ENCODE data around the gene NPM1. TPM values are rescaled to one million over a fixed set of nuclear protein-coding genes. Genes with fewer than 3 reads are reported as not detected.
A peak's percentile ranks its signal among the peaks of the same experiment; 100 is the strongest.
"Not testable (repeated sequence)": the region's sequence is repeated elsewhere in the genome, so short reads cannot be mapped to it uniquely, and the experiment has no call there.

The NPM1 gene
- total RNA-seq, 4 donors from 2014 or later: 435 to 1,440 (median 518) TPM

GRCh38 chr5:171388816-171389168 lies 1.1 kb downstream of the NPM1 start:
- intact Hi-C loops (cut with DNase I; ENCODE audit: low total_unique reads): no loop called here
- TF ChIP-seq POLR2A (IDR thresholded peaks at IDR 0.05): no peak
- no peak for TF ChIP-seq CTCF (IDR thresholded peaks at IDR 0.05)
- 3% methylated on average over 14 of the region's 14 CpGs for WGBS, 2 donors
- DNase-seq (ENCODE audit: low spot score in 2 of 2): no peak
- peak overlapping the region; percentile 76 for H3K4me3 ChIP-seq (ENCODE audit: low read depth, poor library complexity, severe bottlenecking)

- TF ChIP-seq POLR2A (IDR thresholded peaks at IDR 0.05): no peak
- TF ChIP-seq CTCF (IDR thresholded peaks at IDR 0.05): no peak
- intact Hi-C loops (cut with DNase I; ENCODE audit: low total_unique reads): no loop called here
- no peak for DNase-seq (ENCODE audit: low spot score in 2 of 2)
- 62 to 63% methylated on average over 8 of the region's 8 CpGs for WGBS, 2 donors
- H3K4me3 ChIP-seq (ENCODE audit: low read depth, poor library complexity, severe bottlenecking): no peak overlapping the region
Observed at GRCh38 chr5:171390883-171391677, 3.4 kb downstream of the NPM1 start.

- WGBS, 2 donors: 78 to 87% methylated on average over 14 of the region's 14 CpGs
- DNase-seq (ENCODE audit: low spot score in 2 of 2): no peak
- no peak overlapping the region for H3K4me3 ChIP-seq (ENCODE audit: low read depth, poor library complexity, severe bottlenecking)
- no peak for TF ChIP-seq CTCF (IDR thresholded peaks at IDR 0.05)
- no peak for TF ChIP-seq POLR2A (IDR thresholded peaks at IDR 0.05)
- intact Hi-C loops (cut with DNase I; ENCODE audit: low total_unique reads): no loop called here
Observed at GRCh38 chr5:171391996-171392577, 4.4 kb downstream of the NPM1 start.

GRCh38 chr5:171392585-171393159 lies 5.0 kb downstream of the NPM1 start:
- no peak for TF ChIP-seq POLR2A (IDR thresholded peaks at IDR 0.05)
- TF ChIP-seq CTCF (IDR thresholded peaks at IDR 0.05): no peak
- H3K4me3 ChIP-seq (ENCODE audit: low read depth, poor library complexity, severe bottlenecking): no peak overlapping the region
- no peak for DNase-seq (ENCODE audit: low spot score in 2 of 2)
- intact Hi-C loops (cut with DNase I; ENCODE audit: low total_unique reads): no loop called here
- 93% methylated on average over 4 of the region's 4 CpGs for whole genome bisulfite sequencing, 2 donors

GRCh38 chr5:171395042-171395441 lies 7.4 kb downstream of the NPM1 start:
- 94 to 95% methylated on average over 7 of the region's 7 CpGs for WGBS, 2 donors
- H3K4me3 ChIP-seq (ENCODE audit: low read depth, poor library complexity, severe bottlenecking): no peak overlapping the region
- no peak for DNase-seq (ENCODE audit: low spot score in 2 of 2)
- intact Hi-C loops (cut with DNase I; ENCODE audit: low total_unique reads): no loop called here
- TF ChIP-seq POLR2A (IDR thresholded peaks at IDR 0.05): no peak
- no peak for TF ChIP-seq CTCF (IDR thresholded peaks at IDR 0.05)

- DNase-seq (ENCODE audit: low spot score in 2 of 2); intact Hi-C loops (cut with DNase I; ENCODE audit: low total_unique reads); H3K4me3 ChIP-seq (ENCODE audit: low read depth, poor library complexity, severe bottlenecking): not testable (repeated sequence)
- WGBS, 2 donors: 84 to 90% methylated on average over 11 of the region's 11 CpGs
Observed at GRCh38 chr5:171396583-171396982, 8.9 kb downstream of the NPM1 start.

All from lower leg skin (tissue), 4 donors.